ENCODE results near the gene HOPX.

Gene HOPX

DNA sequence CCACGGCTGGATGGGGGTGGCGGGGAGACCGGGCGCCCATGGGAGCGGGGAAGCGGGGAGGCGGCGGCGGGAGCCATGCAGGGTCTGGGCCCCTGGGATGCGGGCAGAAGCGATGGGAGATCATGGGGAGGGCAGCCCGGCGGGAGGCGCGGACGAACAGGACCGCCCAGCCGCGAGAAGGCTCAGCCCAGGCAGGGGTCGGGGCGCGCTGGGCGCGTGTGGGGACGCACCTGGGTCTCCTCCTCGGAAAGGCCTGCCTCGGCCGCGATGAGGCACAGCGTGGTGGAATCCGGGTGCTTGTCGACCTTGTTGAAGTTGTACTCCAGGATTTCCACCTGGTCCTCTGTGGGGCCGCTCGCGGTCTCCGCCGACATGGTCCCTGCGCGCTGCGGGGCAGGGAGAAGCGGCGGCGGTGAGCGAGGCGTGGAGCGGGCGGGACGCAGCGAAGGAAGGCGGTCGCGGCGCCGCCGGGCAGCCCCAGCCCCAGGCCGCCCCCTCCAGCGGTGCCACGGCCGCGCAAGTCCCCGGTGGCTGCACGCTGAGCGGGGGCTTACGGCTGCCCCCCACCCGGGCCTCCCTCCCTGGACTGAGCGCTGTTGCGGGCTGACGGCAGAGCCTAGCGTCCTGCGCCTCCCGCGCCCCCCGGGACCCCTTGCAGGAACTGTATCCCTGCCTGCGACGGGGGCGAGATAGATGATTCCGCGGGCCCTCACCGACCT lies 25.3 kb downstream of the HOPX start:
- TF ChIP-seq, protein P1, sequence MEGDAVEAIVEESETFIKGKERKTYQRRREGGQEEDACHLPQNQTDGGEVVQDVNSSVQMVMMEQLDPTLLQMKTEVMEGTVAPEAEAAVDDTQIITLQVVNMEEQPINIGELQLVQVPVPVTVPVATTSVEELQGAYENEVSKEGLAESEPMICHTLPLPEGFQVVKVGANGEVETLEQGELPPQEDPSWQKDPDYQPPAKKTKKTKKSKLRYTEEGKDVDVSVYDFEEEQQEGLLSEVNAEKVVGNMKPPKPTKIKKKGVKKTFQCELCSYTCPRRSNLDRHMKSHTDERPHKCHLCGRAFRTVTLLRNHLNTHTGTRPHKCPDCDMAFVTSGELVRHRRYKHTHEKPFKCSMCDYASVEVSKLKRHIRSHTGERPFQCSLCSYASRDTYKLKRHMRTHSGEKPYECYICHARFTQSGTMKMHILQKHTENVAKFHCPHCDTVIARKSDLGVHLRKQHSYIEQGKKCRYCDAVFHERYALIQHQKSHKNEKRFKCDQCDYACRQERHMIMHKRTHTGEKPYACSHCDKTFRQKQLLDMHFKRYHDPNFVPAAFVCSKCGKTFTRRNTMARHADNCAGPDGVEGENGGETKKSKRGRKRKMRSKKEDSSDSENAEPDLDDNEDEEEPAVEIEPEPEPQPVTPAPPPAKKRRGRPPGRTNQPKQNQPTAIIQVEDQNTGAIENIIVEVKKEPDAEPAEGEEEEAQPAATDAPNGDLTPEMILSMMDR (conservative IDR thresholded peaks at IDR 0.05; ENCODE audit: low read depth, low read length): no peak
- peak overlapping the region; percentile 67 for H3K4me3 ChIP-seq (ENCODE audit: low read depth, low read length)
- no peak for DNase-seq (ENCODE audit: low read depth)

DNA sequence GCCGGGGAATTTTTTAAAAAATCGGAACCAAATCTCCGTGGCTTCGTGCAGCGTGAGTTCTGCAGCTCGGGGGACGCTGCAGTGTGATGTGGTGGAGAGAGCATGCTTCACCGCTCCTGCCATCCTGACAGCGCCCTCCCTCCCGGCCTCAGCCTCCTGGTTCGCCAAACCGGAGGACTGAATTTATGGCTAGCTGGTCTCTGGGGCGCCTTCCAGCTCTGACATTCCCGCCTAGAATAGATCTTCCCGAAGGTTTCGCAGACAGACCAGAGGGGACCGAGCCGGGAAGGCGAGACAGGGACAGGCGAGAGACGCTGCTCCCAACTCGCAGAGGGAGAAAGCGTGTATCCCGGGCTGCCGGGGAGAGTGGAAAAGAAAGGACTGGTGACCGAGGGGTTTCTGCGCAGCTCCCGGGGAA lies 25.9 kb downstream of the HOPX start:
- no peak for DNase-seq (ENCODE audit: low read depth)
- TF ChIP-seq, protein P1 (conservative IDR thresholded peaks at IDR 0.05; ENCODE audit: low read depth, low read length): peak; percentile 1
- peak overlapping the region; percentile 67 for H3K4me3 ChIP-seq (ENCODE audit: low read depth, low read length)

DNA sequence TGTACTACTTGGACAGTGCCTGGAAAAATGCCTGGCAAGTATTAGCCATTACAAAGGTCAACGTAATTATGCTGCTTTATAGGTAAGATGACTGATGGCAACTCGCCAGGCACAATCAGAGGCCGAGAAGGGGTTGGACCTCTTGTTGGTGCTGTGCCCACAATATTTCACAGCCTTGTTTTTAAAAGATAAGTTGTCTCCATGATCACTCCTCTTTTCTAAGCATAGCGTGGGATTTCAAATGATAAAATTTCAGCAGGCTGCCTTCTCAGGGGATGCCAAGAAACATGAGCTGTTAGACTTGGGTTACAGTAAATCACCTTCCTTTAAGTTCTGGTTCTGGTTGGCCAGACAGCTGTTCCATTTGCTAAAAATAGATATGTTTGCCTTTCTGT lies 26.9 kb downstream of the HOPX start:
- TF ChIP-seq, protein P1 (conservative IDR thresholded peaks at IDR 0.05; ENCODE audit: low read depth, low read length): no peak
- no peak overlapping the region for H3K4me3 ChIP-seq (ENCODE audit: low read depth, low read length)

DNA sequence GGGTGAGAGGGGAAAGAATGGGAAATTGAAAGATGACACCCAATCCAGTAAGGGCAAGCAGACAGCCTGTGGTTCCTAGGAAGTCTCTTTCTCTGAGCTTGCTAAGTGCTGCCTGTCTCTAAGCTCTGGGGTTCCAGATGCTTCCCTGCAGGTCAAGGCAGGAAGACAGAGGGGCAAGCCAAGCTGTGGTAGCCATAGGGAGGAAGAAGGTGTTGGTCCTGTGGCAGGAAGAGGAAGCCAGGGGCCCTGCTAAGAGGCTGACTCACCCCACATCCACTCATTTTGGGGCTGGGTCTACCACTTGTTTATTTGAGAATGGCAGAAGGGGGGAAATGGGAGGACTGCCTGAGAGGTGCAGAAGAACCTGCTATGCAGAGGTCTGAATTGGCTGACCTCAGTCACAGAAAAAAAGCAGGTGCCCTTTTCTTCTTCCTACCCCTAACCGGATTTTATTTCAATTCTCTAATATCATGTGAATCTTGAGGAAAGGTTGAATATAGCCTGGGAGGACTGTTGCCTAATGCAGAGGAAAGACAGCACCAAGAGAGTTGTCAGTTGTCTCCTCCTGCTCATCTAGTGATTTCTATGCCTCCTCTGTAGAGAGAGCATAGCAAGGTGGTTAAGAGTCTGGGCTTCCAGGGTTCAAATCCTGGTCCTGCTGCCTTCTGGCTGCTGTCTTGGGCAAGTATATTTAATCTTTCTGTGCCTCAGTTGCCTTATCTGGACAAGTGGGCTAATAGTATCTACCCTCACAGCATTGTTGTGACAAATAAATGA lies 27.4 kb downstream of the HOPX start:
- DNase-seq (ENCODE audit: low read depth): no peak
- H3K4me3 ChIP-seq (ENCODE audit: low read depth, low read length): no peak overlapping the region
- TF ChIP-seq, protein P1 (conservative IDR thresholded peaks at IDR 0.05; ENCODE audit: low read depth, low read length): no peak

More for the DNA sequence above, 26.9 kb downstream of the HOPX start:
- peak; percentile 68 for DNase-seq (ENCODE audit: low read depth)

DNA sequence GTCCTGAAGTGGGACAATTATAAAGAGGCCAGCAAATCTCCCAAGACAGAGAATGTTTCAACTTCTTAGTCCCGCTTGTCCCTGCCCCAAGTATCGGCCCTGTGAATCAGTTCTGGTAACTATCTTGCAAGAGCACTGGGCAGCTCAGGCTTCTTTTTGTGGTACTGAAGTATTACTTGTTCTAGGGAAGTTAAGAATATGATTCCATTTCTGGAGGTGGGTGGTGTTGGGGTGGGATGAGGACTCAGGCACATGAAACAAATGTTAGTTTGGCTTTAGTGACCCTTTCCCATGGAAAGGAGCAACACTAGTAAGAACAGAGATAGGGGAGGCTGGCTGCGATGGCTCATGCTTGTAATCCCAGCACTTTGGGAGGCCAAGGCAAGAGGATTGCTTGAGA lies 28.9 kb downstream of the HOPX start:
- TF ChIP-seq, protein P1 (conservative IDR thresholded peaks at IDR 0.05; ENCODE audit: low read depth, low read length): no peak
- H3K4me3 ChIP-seq (ENCODE audit: low read depth, low read length): no peak overlapping the region
- DNase-seq (ENCODE audit: low read depth): no peak

DNA sequence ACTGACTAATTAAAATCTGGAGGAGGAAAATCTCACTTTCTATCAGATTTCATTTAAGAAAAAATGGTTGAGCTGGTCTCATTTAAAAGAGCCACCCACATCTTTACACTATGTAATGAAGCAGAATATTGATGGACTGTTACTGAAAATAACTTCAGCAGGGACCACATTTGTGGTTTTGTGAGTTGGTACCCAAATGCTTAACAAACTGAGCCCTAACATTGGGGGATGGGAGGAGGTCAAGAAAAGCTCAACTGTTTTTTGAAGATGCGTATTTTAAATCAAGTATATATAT lies 30.1 kb downstream of the HOPX start:
- TF ChIP-seq, protein P1 (conservative IDR thresholded peaks at IDR 0.05; ENCODE audit: low read depth, low read length): no peak
- no peak overlapping the region for H3K4me3 ChIP-seq (ENCODE audit: low read depth, low read length)
- DNase-seq (ENCODE audit: low read depth): no peak
